Heart left ventricle (tissue), 16 donors: Measurements from ENCODE around the gene CERT1. TPM values are rescaled to one million over a fixed set of nuclear protein-coding genes. Genes with fewer than 3 reads are reported as not detected.
A peak's percentile ranks its signal among the peaks of the same experiment; 100 is the strongest.

Experiments used
- ATAC-seq, 4 donors: fragments of 200-7000 bp; cut with Tn5 transposase; one replicate each; pipeline ENCODE4 v1.9.1; 2020 to 2022; ENCODE audit warnings: moderate library complexity in 4 of 4, mild to moderate bottlenecking in 3 of 4, moderate number of reproducible peaks in 1 of 4
- DNase-seq, 5 donors: peaks; one replicate each; pipeline ENCODE4 v3.0.0-alpha.2; 2020
- H3K27ac ChIP-seq, 12 donors: fragments of 200-600 bp; sonication (generic) in 4 of 12; one replicate each; pipeline versions ENCODE4 v1.5.0 to v1.8.0; 2016 to 2022; ENCODE audit warnings: mild to moderate bottlenecking in 2 of 12
- H3K27me3 ChIP-seq, 9 donors: fragments of 200-600 bp; sonication (generic) in 2 of 9; one replicate each; pipeline versions ENCODE4 v1.5.1 to v1.8.0; 2016 to 2022; ENCODE audit warnings: mild to moderate bottlenecking in 3 of 9
- H3K36me3 ChIP-seq, 9 donors: fragments of 200-600 bp; sonication (generic) in 2 of 9; one replicate each; pipeline versions ENCODE4 v1.5.0 to v1.8.0; 2018 to 2022; ENCODE audit warnings: mild to moderate bottlenecking in 2 of 9
- H3K4me1 ChIP-seq, 12 donors: fragments of 200-600 bp; sonication (generic) in 4 of 12; one replicate each; pipeline versions ENCODE4 v1.5.0 to v1.8.0; 2016 to 2022; ENCODE audit warnings: mild to moderate bottlenecking in 3 of 12
- H3K4me3 ChIP-seq, 12 donors: fragments of 200-600 bp; sonication (generic) in 4 of 12; one replicate each; pipeline versions ENCODE4 v1.5.0 to v1.8.0; 2017 to 2022; ENCODE audit warnings: mild to moderate bottlenecking in 9 of 12, moderate library complexity in 4 of 12
- H3K9me3 ChIP-seq, 12 donors: fragments of 200-600 bp; sonication (generic) in 4 of 12; one replicate each; pipeline versions ENCODE4 v1.5.0 to v1.8.0; 2016 to 2022; ENCODE audit warnings: mild to moderate bottlenecking in 1 of 12
- CTCF ChIP-seq, 12 donors: fragments of 200-600 bp; sonication (generic) in 4 of 12; IDR thresholded peaks; one replicate each; pipeline versions ENCODE4 v1.5.0 to v1.8.0; 2018 to 2022; ENCODE audit warnings: antibody characterized with exemption in 12 of 12, mild to moderate bottlenecking in 5 of 12
- POLR2A ChIP-seq, 2 donors: fragments of 450-650 bp; IDR thresholded peaks; one replicate each; pipeline ENCODE4 v1.6.1; 2017; ENCODE audit warnings: antibody characterized with exemption in 2 of 2, mild to moderate bottlenecking in 2 of 2, moderate library complexity in 2 of 2
- WGBS, 4 donors: extraction: QIAGEN DNeasy Blood & Tissue Kit in 2 of 4; methylation state at CpG; one replicate each; pipeline versions ENCODE4 v1.1.5 to v1.1.7; 2013 to 2018; 5-methylcytosine and 5-hydroxymethylcytosine counted together
- intact Hi-C, 10 donors: fragments of 100-400 bp; cut with DNase I; formaldehyde crosslinking; loops; one replicate each; pipeline versions ENCODE4 v1.11.1 to v1.14.2; 2022
- polyA plus RNA-seq, 2 donors: library from polyadenylated mRNA; stranded (reverse); fragments of 200-250 nt; gene quantifications; one replicate each; pipeline ENCODE4 v1.2.3, GENCODE V29; 2013
- total RNA-seq, 9 donors: library from RNA; depleted of rRNA in 2 of 9; stranded (reverse); fragments of >200 nt in 2 of 9; fragmentation: NEBNext Ultra II Directional in 3 of 9; extraction: Animal tissue kit (Norgen Biotek cat#: 25700) in 3 of 9; gene quantifications; one replicate each; pipeline versions ENCODE4 v1.1.0 to v1.2.4, GENCODE V29; 2016 to 2023
- donor health status: ischemic (EF 13 %, LVEDD 7.1; RV severe dilation, severe dysfunction).
- donor health status: healthy with polysubstance abuse.
- donor health status: DM: no; HTN: yes; CAD: no.
- donor health status: DM: no; HTN: no; CAD: no.
- donor health status: ischemic (EF 25% LVEDD 6.9; RV normal size, moderate dysfunction).
- donor health status: ischemic (EF 25% LVEDD 5.7; RV mildly dilated, moderate dysfunction).
- donor health status: healthy.
- donor health status: DM: yes; HTN: yes; CAD: no.
- donor health status: ischemic (EF 35%, LVEDD 5.7; RV mildly dilated, moderate dysfunction).
- donor health status: nonischemic (EF 11% LVEDD 7.7; RV severe dilation, severe dysfunction).
- donor health status: DM: yes; HTN: yes; CAD: no.
- donor health status: PGD.
- donor health status: ischemic (EF 29% LVEDD 5.4; RV normal size, mild dysfunction).
- donor health status: nonischemic (EF 23%, LVEDD 6.1; RV moderate dilation, normal function).

The CERT1 gene
- total and polyA plus RNA-seq, 11 donors: 6.7 to 57.6 (median 27.3) TPM

DNA sequence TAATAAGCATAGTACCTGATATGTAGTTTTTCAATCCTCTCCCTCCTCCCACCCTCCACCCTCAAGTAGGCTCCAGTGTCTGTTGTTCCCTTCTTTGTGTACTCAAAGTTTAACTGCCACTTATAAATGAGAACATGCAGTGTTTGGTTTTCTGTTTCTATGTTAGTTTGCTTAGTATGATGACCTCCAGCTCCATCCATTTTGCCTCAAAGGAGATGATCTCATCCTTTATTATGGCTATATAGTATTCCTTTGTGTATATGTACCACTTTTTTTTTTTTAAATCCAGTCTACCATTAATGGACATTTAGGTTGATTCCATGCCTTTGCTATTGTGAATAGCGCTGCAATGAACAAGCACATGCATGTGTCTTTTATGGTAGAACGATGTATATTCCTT lies 20.8 kb upstream of the CERT1 start:
- intact Hi-C loops: no loop called here
- H3K4me3 ChIP-seq: no peak overlapping the region
- H3K36me3 ChIP-seq: peaks cover 0 to 15% (median 0%) of the 10 kb centered on the region in 9 donors
- H3K9me3 ChIP-seq: peaks cover 0 to 37% (median 13%) of the 10 kb centered on the region in 12 donors
- 95 to 100% (median 100%) methylated on average over 2 of the region's 2 CpGs for WGBS, 4 donors
- ATAC-seq (no peak), DNase-seq (no peak)
- no peak overlapping the region for H3K27ac ChIP-seq
- TF ChIP-seq CTCF (IDR thresholded peaks at IDR 0.05) (no peak), POLR2A (IDR thresholded peaks at IDR 0.05) (no peak)
- no peaks in the 10 kb centered on the region for H3K27me3 ChIP-seq
- H3K4me1 ChIP-seq: peaks cover 0 to 21% (median 2%) of the 10 kb centered on the region in 12 donors

DNA sequence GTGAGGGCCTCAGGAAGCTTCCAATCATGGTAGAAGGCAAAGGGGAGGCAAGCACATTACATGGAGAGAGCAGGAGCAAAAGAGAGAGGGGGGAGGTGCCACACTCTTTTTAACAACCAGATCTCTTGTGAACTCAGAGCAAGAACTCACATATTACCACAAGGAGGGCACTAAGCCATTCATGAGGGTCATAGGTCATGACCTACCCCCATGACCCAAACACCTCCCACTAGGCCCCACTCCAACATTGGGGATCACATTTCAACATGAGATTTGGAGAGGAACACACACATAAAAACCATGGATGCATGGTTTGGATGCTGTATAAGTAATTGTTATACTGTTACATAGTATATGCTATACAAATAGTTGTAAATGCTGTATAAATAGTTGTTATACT lies 17.8 kb upstream of the CERT1 start:
- no peak for TF ChIP-seq CTCF (IDR thresholded peaks at IDR 0.05)
- no peak for TF ChIP-seq POLR2A (IDR thresholded peaks at IDR 0.05)
- peaks cover 0 to 19% (median 6%) of the 10 kb centered on the region in 12 donors for H3K9me3 ChIP-seq
- no peaks in the 10 kb centered on the region for H3K27me3 ChIP-seq
- H3K27ac ChIP-seq: no peak overlapping the region
- H3K4me3 ChIP-seq: no peak overlapping the region
- DNase-seq: no peak
- no peak for ATAC-seq
- H3K36me3 ChIP-seq: peaks cover 0 to 5% (median 0%) of the 10 kb centered on the region in 9 donors
- H3K4me1 ChIP-seq: peaks cover 0 to 32% (median 0%) of the 10 kb centered on the region in 12 donors
- intact Hi-C loops: no loop called here

GRCh38 chr5:75526070-75526469 lies 14.6 kb upstream of the CERT1 start:
- peak overlapping the region in 1 of 12 donors; percentile 74 for H3K27ac ChIP-seq
- no peak for DNase-seq
- H3K4me3 ChIP-seq: no peak overlapping the region
- no peaks in the 10 kb centered on the region for H3K27me3 ChIP-seq
- TF ChIP-seq CTCF (IDR thresholded peaks at IDR 0.05): no peak
- no peak for TF ChIP-seq POLR2A (IDR thresholded peaks at IDR 0.05)
- peaks cover 0 to 42% (median 0%) of the 10 kb centered on the region in 12 donors for H3K4me1 ChIP-seq
- peaks cover 0 to 5% (median 0%) of the 10 kb centered on the region in 9 donors for H3K36me3 ChIP-seq
- ATAC-seq: no peak
- intact Hi-C loops: no loop called here
- H3K9me3 ChIP-seq: peaks cover 0 to 14% (median 7%) of the 10 kb centered on the region in 12 donors
- 80 to 90% (median 85%) methylated on average over 2 of the region's 2 CpGs for WGBS, 4 donors

DNA sequence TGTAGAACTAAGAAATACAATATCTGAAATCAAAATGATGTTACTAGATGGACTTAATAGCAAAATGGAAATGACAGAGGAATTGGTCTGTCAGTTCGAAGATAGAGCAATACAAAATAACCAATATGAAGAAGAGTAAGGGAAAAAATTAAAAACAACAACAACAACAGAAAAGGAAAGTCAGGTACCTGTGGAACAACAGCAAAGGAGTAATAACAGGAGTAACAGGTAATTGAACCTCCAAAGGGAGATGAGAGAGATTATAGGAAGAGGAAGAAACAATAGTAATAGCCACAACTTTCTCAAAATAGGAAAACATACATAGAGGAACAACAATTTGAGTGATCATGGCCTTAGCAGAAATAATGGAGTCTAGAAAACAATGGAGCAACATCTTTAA lies 13.9 kb upstream of the CERT1 start:
- H3K4me3 ChIP-seq: no peak overlapping the region
- peaks cover 0 to 22% (median 14%) of the 10 kb centered on the region in 12 donors for H3K9me3 ChIP-seq
- TF ChIP-seq CTCF (IDR thresholded peaks at IDR 0.05): no peak
- TF ChIP-seq POLR2A (IDR thresholded peaks at IDR 0.05): no peak
- intact Hi-C loops: no loop called here
- ATAC-seq (no peak), DNase-seq (no peak)
- peaks cover 0 to 6% (median 0%) of the 10 kb centered on the region in 9 donors for H3K36me3 ChIP-seq
- H3K27ac ChIP-seq: peak overlapping the region in 1 of 12 donors; percentile 74
- H3K27me3 ChIP-seq: no peaks in the 10 kb centered on the region
- H3K4me1 ChIP-seq: peaks cover 0 to 42% (median 0%) of the 10 kb centered on the region in 12 donors
- WGBS, 4 donors: 93 to 100% (median 95%) methylated on average over 1 of the region's 1 CpG
